Sigmoid colon (tissue), 4 donors: Measurements from ENCODE around the gene TMEM132D.

ENCODE experiments used
- CTCF ChIP-seq, 4 experiments: fragments of 450-650 bp in 3 of 4; fragments of 200-600 bp in 1 of 4; IDR thresholded peaks; one replicate each; pipeline ENCODE4 v1.5.1; 2016 to 2019; ENCODE audit warnings: antibody characterized with exemption in 4 of 4, mild to moderate bottlenecking in 3 of 4, moderate library complexity in 2 of 4
- POLR2A ChIP-seq, 2 donors: fragments of 450-650 bp; IDR thresholded peaks; one replicate each; pipeline ENCODE4 v1.6.1; 2016; ENCODE audit warnings: antibody characterized with exemption in 2 of 2, mild to moderate bottlenecking in 2 of 2, moderate library complexity in 2 of 2
- POLR2AphosphoS5 ChIP-seq, 4 donors: sonication (generic); formaldehyde crosslinking; IDR thresholded peaks; one replicate each; pipeline ENCODE4 v1.6.1; 2017; ENCODE audit warnings: antibody characterized with exemption in 4 of 4

GRCh38 chr12:129257524-129257923 is 646.3 kb downstream of the TMEM132D start:
- no peak for TF ChIP-seq CTCF (IDR thresholded peaks at IDR 0.05)
- no peak for TF ChIP-seq POLR2A (IDR thresholded peaks at IDR 0.05)
- TF ChIP-seq POLR2AphosphoS5 (IDR thresholded peaks at IDR 0.05), result no peak
